Heart left ventricle (tissue), 16 donors: ENCODE measurements around the gene COL20A1. TPM values are rescaled to one million over a fixed set of nuclear protein-coding genes. Genes with fewer than 3 reads are reported as not detected.

Experiments used
- ATAC-seq, 4 donors: fragments of 200-7000 bp; cut with Tn5 transposase; one replicate each; pipeline ENCODE4 v1.9.1; 2020 to 2022; ENCODE audit warnings: moderate library complexity in 4 of 4, mild to moderate bottlenecking in 3 of 4, moderate number of reproducible peaks in 1 of 4
- DNase-seq, 5 donors: peaks; one replicate each; pipeline ENCODE4 v3.0.0-alpha.2; 2020
- H3K27ac ChIP-seq, 12 donors: fragments of 200-600 bp; sonication (generic) in 4 of 12; one replicate each; pipeline versions ENCODE4 v1.5.0 to v1.8.0; 2016 to 2022; ENCODE audit warnings: mild to moderate bottlenecking in 2 of 12
- H3K27me3 ChIP-seq, 9 donors: fragments of 200-600 bp; sonication (generic) in 2 of 9; one replicate each; pipeline versions ENCODE4 v1.5.1 to v1.8.0; 2016 to 2022; ENCODE audit warnings: mild to moderate bottlenecking in 3 of 9
- H3K36me3 ChIP-seq, 9 donors: fragments of 200-600 bp; sonication (generic) in 2 of 9; one replicate each; pipeline versions ENCODE4 v1.5.0 to v1.8.0; 2018 to 2022; ENCODE audit warnings: mild to moderate bottlenecking in 2 of 9
- H3K4me1 ChIP-seq, 12 donors: fragments of 200-600 bp; sonication (generic) in 4 of 12; one replicate each; pipeline versions ENCODE4 v1.5.0 to v1.8.0; 2016 to 2022; ENCODE audit warnings: mild to moderate bottlenecking in 3 of 12
- H3K4me3 ChIP-seq, 12 donors: fragments of 200-600 bp; sonication (generic) in 4 of 12; one replicate each; pipeline versions ENCODE4 v1.5.0 to v1.8.0; 2017 to 2022; ENCODE audit warnings: mild to moderate bottlenecking in 9 of 12, moderate library complexity in 4 of 12
- H3K9me3 ChIP-seq, 12 donors: fragments of 200-600 bp; sonication (generic) in 4 of 12; one replicate each; pipeline versions ENCODE4 v1.5.0 to v1.8.0; 2016 to 2022; ENCODE audit warnings: mild to moderate bottlenecking in 1 of 12
- CTCF ChIP-seq, 12 donors: fragments of 200-600 bp; sonication (generic) in 4 of 12; IDR thresholded peaks; one replicate each; pipeline versions ENCODE4 v1.5.0 to v1.8.0; 2018 to 2022; ENCODE audit warnings: antibody characterized with exemption in 12 of 12, mild to moderate bottlenecking in 5 of 12
- POLR2A ChIP-seq, 2 donors: fragments of 450-650 bp; IDR thresholded peaks; one replicate each; pipeline ENCODE4 v1.6.1; 2017; ENCODE audit warnings: antibody characterized with exemption in 2 of 2, mild to moderate bottlenecking in 2 of 2, moderate library complexity in 2 of 2
- WGBS, 4 donors: extraction: QIAGEN DNeasy Blood & Tissue Kit in 2 of 4; methylation state at CpG; one replicate each; pipeline versions ENCODE4 v1.1.5 to v1.1.7; 2013 to 2018; 5-methylcytosine and 5-hydroxymethylcytosine counted together
- intact Hi-C, 10 donors: fragments of 100-400 bp; cut with DNase I; formaldehyde crosslinking; loops; one replicate each; pipeline versions ENCODE4 v1.11.1 to v1.14.2; 2022
- polyA plus RNA-seq, 2 donors: library from polyadenylated mRNA; stranded (reverse); fragments of 200-250 nt; gene quantifications; one replicate each; pipeline ENCODE4 v1.2.3, GENCODE V29; 2013
- total RNA-seq, 9 donors: library from RNA; depleted of rRNA in 2 of 9; stranded (reverse); fragments of >200 nt in 2 of 9; fragmentation: NEBNext Ultra II Directional in 3 of 9; extraction: Animal tissue kit (Norgen Biotek cat#: 25700) in 3 of 9; gene quantifications; one replicate each; pipeline versions ENCODE4 v1.1.0 to v1.2.4, GENCODE V29; 2016 to 2023
- donor health status: ischemic (EF 13 %, LVEDD 7.1; RV severe dilation, severe dysfunction).
- donor health status: healthy with polysubstance abuse.
- donor health status: DM: no; HTN: yes; CAD: no.
- donor health status: DM: no; HTN: no; CAD: no.
- donor health status: ischemic (EF 25% LVEDD 6.9; RV normal size, moderate dysfunction).
- donor health status: ischemic (EF 25% LVEDD 5.7; RV mildly dilated, moderate dysfunction).
- donor health status: healthy.
- donor health status: DM: yes; HTN: yes; CAD: no.
- donor health status: ischemic (EF 35%, LVEDD 5.7; RV mildly dilated, moderate dysfunction).
- donor health status: nonischemic (EF 11% LVEDD 7.7; RV severe dilation, severe dysfunction).
- donor health status: DM: yes; HTN: yes; CAD: no.
- donor health status: PGD.
- donor health status: ischemic (EF 29% LVEDD 5.4; RV normal size, mild dysfunction).
- donor health status: nonischemic (EF 23%, LVEDD 6.1; RV moderate dilation, normal function).

COL20A1 gene
- total and polyA plus RNA-seq, 11 donors: not detected

- WGBS, 4 donors: 81 to 88% (median 85%) methylated on average over 8 to 20 of the region's 20 CpGs
- Histone ChIP-seq H3K27ac (no peak overlapping the region), H3K27me3 (peaks cover 0 to 32% (median 0%) of the 10 kb centered on the region in 9 donors), H3K36me3 (no peaks in the 10 kb centered on the region), H3K4me3 (no peak overlapping the region), H3K4me1 (no peaks in the 10 kb centered on the region), H3K9me3 (peaks cover 0 to 8% (median 0%) of the 10 kb centered on the region in 12 donors)
- TF ChIP-seq CTCF (IDR thresholded peaks at IDR 0.05) (no peak), POLR2A (IDR thresholded peaks at IDR 0.05) (no peak)
- DNase-seq: peak in 2 of 5 donors; percentile 21 to 42
- intact Hi-C loops: no loop called here
- no peak for ATAC-seq
These were observed 37.2 kb downstream of the COL20A1 start for GRCh38 chr20:63330084-63330760.

- no peaks in the 10 kb centered on the region for H3K4me1 ChIP-seq
- DNase-seq (peak in 1 of 5 donors; percentile 56), ATAC-seq (no peak)
- TF ChIP-seq POLR2A (IDR thresholded peaks at IDR 0.05): no peak
- TF ChIP-seq CTCF (IDR thresholded peaks at IDR 0.05): no peak
- H3K9me3 ChIP-seq: peaks cover 0 to 8% (median 0%) of the 10 kb centered on the region in 12 donors
- 75 to 87% (median 77%) methylated on average over 8 to 13 of the region's 13 CpGs for WGBS, 4 donors
- intact Hi-C loops: no loop called here
- peaks cover 0 to 40% (median 3%) of the 10 kb centered on the region in 9 donors for H3K27me3 ChIP-seq
- H3K36me3 ChIP-seq: no peaks in the 10 kb centered on the region
- no peak overlapping the region for H3K4me3 ChIP-seq
- H3K27ac ChIP-seq: no peak overlapping the region
These were observed 38.0 kb downstream of the COL20A1 start for GRCh38 chr20:63330940-63331339.

GRCh38 chr20:63331741-63332400 is 38.9 kb downstream of the COL20A1 start:
- Histone ChIP-seq H3K4me1 (no peaks in the 10 kb centered on the region), H3K9me3 (peaks cover 0 to 3% (median 0%) of the 10 kb centered on the region in 12 donors), H3K27ac (no peak overlapping the region), H3K4me3 (no peak overlapping the region), H3K36me3 (no peaks in the 10 kb centered on the region), H3K27me3 (peaks cover 0 to 47% (median 5%) of the 10 kb centered on the region in 9 donors)
- ATAC-seq: no peak
- TF ChIP-seq POLR2A (IDR thresholded peaks at IDR 0.05) (no peak), CTCF (IDR thresholded peaks at IDR 0.05) (no peak)
- peak in 1 of 5 donors; percentile 35 for DNase-seq
- 93 to 95% (median 94%) methylated on average over 7 to 8 of the region's 8 CpGs for WGBS, 4 donors
- intact Hi-C loops: no loop called here

- no peak for TF ChIP-seq CTCF (IDR thresholded peaks at IDR 0.05)
- TF ChIP-seq POLR2A (IDR thresholded peaks at IDR 0.05): no peak
- no peaks in the 10 kb centered on the region for H3K9me3 ChIP-seq
- no peaks in the 10 kb centered on the region for H3K4me1 ChIP-seq
- DNase-seq (peak in 1 of 5 donors; percentile 39), ATAC-seq (no peak)
- intact Hi-C loops: no loop called here
- H3K27ac ChIP-seq: no peak overlapping the region
- 85 to 91% (median 88%) methylated on average over 17 to 22 of the region's 22 CpGs for whole genome bisulfite sequencing, 4 donors
- H3K36me3 ChIP-seq: no peaks in the 10 kb centered on the region
- peaks cover 0 to 46% (median 8%) of the 10 kb centered on the region in 9 donors for H3K27me3 ChIP-seq
- no peak overlapping the region for H3K4me3 ChIP-seq
These were observed 39.7 kb downstream of the COL20A1 start for GRCh38 chr20:63332488-63333240.
